ENCODE data around the gene VWCE.
"Not testable (repeated sequence)": the region's sequence is repeated elsewhere in the genome, so short reads cannot be mapped to it uniquely, and the experiment has no call there.

- TF ChIP-seq ZNF70 (CRISPR knock-in tag; IDR thresholded peaks at IDR 0.05); BACH2 (CRISPR knock-in tag; IDR thresholded peaks at IDR 0.05; ENCODE audit: borderline replicate concordance); ISL1 (CRISPR knock-in tag; IDR thresholded peaks at IDR 0.05); OSR1 (CRISPR knock-in tag; IDR thresholded peaks at IDR 0.05); CSRNP3 (CRISPR knock-in tag; IDR thresholded peaks at IDR 0.05): not testable (repeated sequence)
- TF ChIP-seq, protein P1, sequence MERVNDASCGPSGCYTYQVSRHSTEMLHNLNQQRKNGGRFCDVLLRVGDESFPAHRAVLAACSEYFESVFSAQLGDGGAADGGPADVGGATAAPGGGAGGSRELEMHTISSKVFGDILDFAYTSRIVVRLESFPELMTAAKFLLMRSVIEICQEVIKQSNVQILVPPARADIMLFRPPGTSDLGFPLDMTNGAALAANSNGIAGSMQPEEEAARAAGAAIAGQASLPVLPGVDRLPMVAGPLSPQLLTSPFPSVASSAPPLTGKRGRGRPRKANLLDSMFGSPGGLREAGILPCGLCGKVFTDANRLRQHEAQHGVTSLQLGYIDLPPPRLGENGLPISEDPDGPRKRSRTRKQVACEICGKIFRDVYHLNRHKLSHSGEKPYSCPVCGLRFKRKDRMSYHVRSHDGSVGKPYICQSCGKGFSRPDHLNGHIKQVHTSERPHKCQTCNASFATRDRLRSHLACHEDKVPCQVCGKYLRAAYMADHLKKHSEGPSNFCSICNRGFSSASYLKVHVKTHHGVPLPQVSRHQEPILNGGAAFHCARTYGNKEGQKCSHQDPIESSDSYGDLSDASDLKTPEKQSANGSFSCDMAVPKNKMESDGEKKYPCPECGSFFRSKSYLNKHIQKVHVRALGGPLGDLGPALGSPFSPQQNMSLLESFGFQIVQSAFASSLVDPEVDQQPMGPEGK (CRISPR knock-in tag; IDR thresholded peaks at IDR 0.05; ENCODE audit: borderline replicate concordance) = not testable (repeated sequence)
- TF ChIP-seq, protein P2, sequence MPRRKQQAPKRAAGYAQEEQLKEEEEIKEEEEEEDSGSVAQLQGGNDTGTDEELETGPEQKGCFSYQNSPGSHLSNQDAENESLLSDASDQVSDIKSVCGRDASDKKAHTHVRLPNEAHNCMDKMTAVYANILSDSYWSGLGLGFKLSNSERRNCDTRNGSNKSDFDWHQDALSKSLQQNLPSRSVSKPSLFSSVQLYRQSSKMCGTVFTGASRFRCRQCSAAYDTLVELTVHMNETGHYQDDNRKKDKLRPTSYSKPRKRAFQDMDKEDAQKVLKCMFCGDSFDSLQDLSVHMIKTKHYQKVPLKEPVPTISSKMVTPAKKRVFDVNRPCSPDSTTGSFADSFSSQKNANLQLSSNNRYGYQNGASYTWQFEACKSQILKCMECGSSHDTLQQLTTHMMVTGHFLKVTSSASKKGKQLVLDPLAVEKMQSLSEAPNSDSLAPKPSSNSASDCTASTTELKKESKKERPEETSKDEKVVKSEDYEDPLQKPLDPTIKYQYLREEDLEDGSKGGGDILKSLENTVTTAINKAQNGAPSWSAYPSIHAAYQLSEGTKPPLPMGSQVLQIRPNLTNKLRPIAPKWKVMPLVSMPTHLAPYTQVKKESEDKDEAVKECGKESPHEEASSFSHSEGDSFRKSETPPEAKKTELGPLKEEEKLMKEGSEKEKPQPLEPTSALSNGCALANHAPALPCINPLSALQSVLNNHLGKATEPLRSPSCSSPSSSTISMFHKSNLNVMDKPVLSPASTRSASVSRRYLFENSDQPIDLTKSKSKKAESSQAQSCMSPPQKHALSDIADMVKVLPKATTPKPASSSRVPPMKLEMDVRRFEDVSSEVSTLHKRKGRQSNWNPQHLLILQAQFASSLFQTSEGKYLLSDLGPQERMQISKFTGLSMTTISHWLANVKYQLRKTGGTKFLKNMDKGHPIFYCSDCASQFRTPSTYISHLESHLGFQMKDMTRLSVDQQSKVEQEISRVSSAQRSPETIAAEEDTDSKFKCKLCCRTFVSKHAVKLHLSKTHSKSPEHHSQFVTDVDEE (CRISPR knock-in tag; IDR thresholded peaks at IDR 0.05) = not testable (repeated sequence)
Observed at GRCh38 chr11:61250796-61251765, 44.0 kb downstream of the VWCE start.
